Mononuclear cell (primary cell): ENCODE results near the gene EDDM3A. TPM values are rescaled to one million over a fixed set of nuclear protein-coding genes. Genes with fewer than 3 reads are reported as not detected.
"Not testable (repeated sequence)": the region's sequence is repeated elsewhere in the genome, so short reads cannot be mapped to it uniquely, and the experiment has no call there.

Experiments used
- H3K27me3 ChIP-seq: 2 replicates; pipeline ENCODE4 v1.6.0; 2011; ENCODE audit warnings: low read length, control low read depth; ENCODE audit not compliant: insufficient read depth
- H3K4me1 ChIP-seq: 2 replicates; pipeline ENCODE4 v1.5.1; 2011; ENCODE audit warnings: mild to moderate bottlenecking, low read length, control low read depth; ENCODE audit not compliant: insufficient read depth
- H3K4me3 ChIP-seq: 2 replicates; pipeline ENCODE4 v1.5.1; 2011; ENCODE audit warnings: mild to moderate bottlenecking, low read length, moderate library complexity
- H3K9me3 ChIP-seq: 2 replicates; pipeline ENCODE4 v1.5.1; 2011; ENCODE audit warnings: low read depth, mild to moderate bottlenecking, control low read depth, low read length
- total RNA-seq: library from RNA; depleted of rRNA; stranded (reverse); fragments of >200 nt; gene quantifications from one replicate; pipeline ENCODE4 v1.2.3, GENCODE V29; 2012

The EDDM3A gene
- total RNA-seq, 1 donor = not detected

- Histone ChIP-seq H3K27me3 (peaks cover 15% of the 10 kb centered on the region), H3K9me3 (no peaks in the 10 kb centered on the region), H3K4me1 (peaks cover 19% of the 10 kb centered on the region), H3K4me3 (no peak overlapping the region)
Measured at GRCh38 chr14:20722016-20722415, 23.7 kb upstream of the EDDM3A start.

GRCh38 chr14:20723488-20723887 is 22.2 kb upstream of the EDDM3A start:
- Histone ChIP-seq H3K9me3 (no peaks in the 10 kb centered on the region), H3K27me3 (peaks cover 17% of the 10 kb centered on the region), H3K4me3 (no peak overlapping the region), H3K4me1 (peaks cover 16% of the 10 kb centered on the region)

- H3K27me3 ChIP-seq = peaks cover 17% of the 10 kb centered on the region
- H3K4me3 ChIP-seq, H3K9me3 ChIP-seq: not testable (repeated sequence)
- H3K4me1 ChIP-seq = peaks cover 16% of the 10 kb centered on the region
Measured at GRCh38 chr14:20726121-20726520, 19.6 kb upstream of the EDDM3A start.

DNA sequence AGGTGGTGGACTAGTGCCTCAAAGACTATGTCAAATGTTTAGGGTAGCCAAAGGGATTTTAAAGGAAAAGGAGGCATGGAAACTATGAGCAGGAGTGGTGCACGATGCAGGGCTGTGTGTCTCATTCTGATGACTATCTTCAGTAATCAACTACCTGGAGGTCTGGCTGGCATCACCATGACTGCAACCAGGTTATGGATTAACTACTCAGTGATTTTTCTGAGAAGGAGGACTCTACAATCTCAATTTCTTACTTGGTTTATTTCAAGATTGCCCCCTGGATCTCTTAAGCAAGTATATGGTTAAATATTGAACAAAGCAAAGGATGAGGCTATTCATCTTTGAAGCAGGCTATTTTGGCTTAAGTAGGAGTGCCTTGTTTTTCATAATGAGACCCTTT is 19.2 kb upstream of the EDDM3A start:
- Histone ChIP-seq H3K27me3 (peaks cover 17% of the 10 kb centered on the region), H3K4me1 (peaks cover 16% of the 10 kb centered on the region), H3K4me3 (no peak overlapping the region), H3K9me3 (no peaks in the 10 kb centered on the region)

GRCh38 chr14:20730891-20731290 is 14.8 kb upstream of the EDDM3A start:
- Histone ChIP-seq H3K4me3 (no peak overlapping the region), H3K9me3 (no peaks in the 10 kb centered on the region), H3K27me3 (peaks cover 2% of the 10 kb centered on the region), H3K4me1 (peaks cover 19% of the 10 kb centered on the region)

DNA sequence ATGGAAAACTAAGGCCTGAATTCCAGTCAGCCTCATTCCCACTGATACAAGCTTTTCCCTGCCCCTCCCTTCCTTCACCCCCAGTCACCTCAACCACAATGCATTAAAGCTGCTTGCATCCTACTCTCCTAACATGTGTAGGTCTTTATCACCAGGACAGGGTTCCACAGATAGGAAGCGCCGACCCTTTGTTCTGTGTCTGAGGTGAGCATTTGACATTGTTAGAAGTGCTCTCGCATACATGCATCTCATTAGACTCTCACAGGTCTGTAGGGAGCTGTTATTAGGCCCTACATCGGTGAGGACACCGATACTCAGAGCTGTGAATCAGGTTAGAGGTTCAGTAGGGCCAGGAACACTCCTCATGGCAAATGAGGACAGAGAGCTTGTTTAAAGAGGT is 13.2 kb upstream of the EDDM3A start:
- H3K9me3 ChIP-seq = no peaks in the 10 kb centered on the region
- peaks cover 2% of the 10 kb centered on the region for H3K27me3 ChIP-seq
- H3K4me3 ChIP-seq = no peak overlapping the region
- H3K4me1 ChIP-seq = peaks cover 6% of the 10 kb centered on the region

DNA sequence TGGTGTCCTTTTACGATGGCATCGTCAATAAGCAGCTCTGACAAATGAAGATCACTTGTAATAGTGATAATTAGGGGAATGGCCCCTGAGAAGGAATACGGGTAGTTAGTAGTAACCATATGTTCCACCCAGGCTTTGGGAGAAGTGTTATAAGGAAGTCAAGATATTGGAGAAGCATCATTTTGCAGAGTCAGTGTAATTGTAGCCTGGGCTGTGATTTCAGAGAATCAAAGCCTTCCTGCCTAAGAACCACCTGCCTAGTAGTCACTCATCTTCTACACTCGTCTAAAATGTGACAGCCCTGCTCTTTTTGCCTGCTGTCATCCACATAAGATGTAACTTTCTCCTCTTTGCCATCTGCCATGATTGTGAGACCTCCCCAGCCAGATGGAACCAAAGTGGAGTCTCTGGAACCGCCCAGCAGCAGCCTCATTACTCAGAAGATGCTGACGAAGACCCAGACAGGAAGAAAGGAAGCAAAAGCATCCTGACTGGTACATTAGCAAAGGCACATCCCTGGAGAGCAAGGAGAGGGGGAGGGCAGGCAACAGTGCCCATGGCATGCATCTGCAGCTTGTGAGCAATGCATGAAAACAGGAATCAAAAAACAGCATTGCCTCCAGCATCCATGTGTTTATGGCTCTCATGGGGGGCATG is 12.6 kb upstream of the EDDM3A start:
- Histone ChIP-seq H3K9me3 (no peaks in the 10 kb centered on the region), H3K4me1 (peaks cover 6% of the 10 kb centered on the region), H3K27me3 (peaks cover 2% of the 10 kb centered on the region), H3K4me3 (no peak overlapping the region)

DNA sequence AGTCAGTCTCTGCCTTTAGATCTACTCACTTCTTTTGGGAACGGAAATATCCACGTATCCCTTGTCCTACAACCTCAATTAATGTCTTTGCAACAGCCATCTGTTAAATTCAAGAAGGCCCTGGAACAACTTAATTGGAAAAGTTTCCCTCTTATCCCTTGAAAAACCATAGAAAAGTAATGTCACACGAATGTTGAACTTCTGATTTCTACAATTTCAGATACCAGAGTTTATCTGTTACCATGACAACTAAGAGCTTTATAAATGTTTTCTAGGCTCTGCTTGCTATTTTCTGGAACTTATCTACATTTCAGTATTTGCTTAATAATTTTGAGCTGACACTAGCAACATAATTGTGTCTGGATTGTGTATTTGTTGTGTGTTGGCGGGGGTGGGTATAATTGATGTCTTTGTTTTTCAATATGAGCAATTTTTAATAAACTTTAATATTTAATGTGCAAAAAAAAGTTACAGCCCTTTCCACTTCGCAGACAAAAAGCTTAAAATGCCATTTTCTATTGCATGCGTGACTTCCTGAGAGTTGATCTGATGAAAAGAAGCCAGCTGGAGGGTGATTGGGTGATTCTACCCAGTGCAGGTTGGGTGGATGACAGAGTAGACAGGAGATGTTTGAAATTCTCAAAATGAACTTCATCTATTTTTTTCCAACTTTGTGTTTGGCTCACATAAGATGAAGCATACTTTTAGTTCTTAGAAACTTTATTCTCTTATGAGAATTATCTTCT is 11.8 kb upstream of the EDDM3A start:
- Histone ChIP-seq H3K27me3 (no peaks in the 10 kb centered on the region), H3K4me1 (peaks cover 6% of the 10 kb centered on the region), H3K9me3 (no peaks in the 10 kb centered on the region), H3K4me3 (no peak overlapping the region)

GRCh38 chr14:20734430-20734806 is 11.3 kb upstream of the EDDM3A start:
- Histone ChIP-seq H3K4me3 (no peak overlapping the region), H3K4me1 (peaks cover 6% of the 10 kb centered on the region), H3K27me3 (no peaks in the 10 kb centered on the region), H3K9me3 (no peaks in the 10 kb centered on the region)

GRCh38 chr14:20738292-20738691 is 7.4 kb upstream of the EDDM3A start:
- not testable (repeated sequence) for H3K4me1 ChIP-seq, H3K4me3 ChIP-seq, H3K27me3 ChIP-seq, H3K9me3 ChIP-seq

DNA sequence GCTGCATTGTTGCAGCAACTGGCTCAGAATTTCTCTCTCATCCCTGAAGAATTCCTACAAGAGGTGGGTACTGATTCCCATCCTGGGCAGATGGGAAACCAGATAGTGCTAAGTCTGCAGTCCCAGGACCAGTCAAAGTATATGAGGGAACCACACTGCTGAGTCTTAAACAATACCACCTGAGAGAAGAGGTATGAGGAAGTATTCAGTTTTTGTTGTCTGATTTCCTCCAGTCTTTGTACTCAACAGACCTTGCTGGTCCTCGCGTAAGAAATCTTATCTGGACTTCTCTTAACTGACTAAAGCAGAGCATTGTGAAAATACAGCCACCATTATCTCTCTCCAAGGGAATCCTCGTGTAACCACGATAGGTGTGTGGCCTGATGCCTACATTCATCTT is 3.6 kb upstream of the EDDM3A start:
- H3K4me3 ChIP-seq = no peak overlapping the region
- no peaks in the 10 kb centered on the region for H3K27me3 ChIP-seq
- no peaks in the 10 kb centered on the region for H3K9me3 ChIP-seq
- no peaks in the 10 kb centered on the region for H3K4me1 ChIP-seq

DNA sequence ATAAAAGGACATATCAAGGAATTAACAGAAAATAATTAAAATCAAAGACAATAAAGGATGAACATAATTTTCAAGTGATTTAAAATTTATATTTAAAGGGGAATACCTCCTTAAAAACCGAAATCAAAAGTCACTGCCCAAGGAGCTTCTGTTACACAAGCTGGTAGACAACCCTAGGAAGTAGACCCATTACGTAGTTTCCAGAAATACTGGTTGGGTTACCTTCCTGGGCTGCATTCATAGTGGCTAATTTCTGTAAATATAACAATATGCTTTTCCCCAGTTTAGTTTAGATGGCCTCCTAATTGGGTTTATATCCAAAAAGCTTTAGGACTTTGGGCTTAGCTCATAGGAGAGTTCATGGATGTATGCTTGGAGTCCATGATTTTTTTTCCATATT is 2.1 kb upstream of the EDDM3A start:
- Histone ChIP-seq H3K4me3 (no peak overlapping the region), H3K4me1 (no peaks in the 10 kb centered on the region), H3K27me3 (no peaks in the 10 kb centered on the region), H3K9me3 (no peaks in the 10 kb centered on the region)

- Histone ChIP-seq H3K27me3 (no peaks in the 10 kb centered on the region), H3K4me3 (no peak overlapping the region), H3K4me1 (no peaks in the 10 kb centered on the region), H3K9me3 (no peaks in the 10 kb centered on the region)
Measured at GRCh38 chr14:20746566-20746965, 879 bp downstream of the EDDM3A start.

DNA sequence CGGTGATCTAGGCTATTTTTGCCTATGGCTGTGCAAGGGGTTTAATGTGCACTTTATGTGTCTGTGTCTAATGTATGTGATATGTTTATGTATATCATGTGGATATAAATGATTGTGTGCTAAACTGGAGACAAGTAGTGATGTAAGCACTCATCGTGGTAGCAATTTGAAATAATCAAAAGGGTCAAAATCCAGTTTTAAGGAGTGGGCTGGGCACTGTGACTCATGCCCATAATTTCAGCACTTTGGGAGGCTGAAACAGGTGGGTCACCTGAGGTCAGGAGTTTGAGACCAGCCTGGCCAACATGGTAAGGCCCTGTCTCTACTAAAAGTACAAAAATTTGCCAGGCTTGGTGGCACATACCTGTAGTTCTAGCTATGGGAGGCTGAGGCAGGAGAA is 2.8 kb downstream of the EDDM3A start:
- Histone ChIP-seq H3K27me3 (no peaks in the 10 kb centered on the region), H3K4me3 (no peak overlapping the region), H3K4me1 (no peaks in the 10 kb centered on the region), H3K9me3 (peaks cover 10% of the 10 kb centered on the region)

DNA sequence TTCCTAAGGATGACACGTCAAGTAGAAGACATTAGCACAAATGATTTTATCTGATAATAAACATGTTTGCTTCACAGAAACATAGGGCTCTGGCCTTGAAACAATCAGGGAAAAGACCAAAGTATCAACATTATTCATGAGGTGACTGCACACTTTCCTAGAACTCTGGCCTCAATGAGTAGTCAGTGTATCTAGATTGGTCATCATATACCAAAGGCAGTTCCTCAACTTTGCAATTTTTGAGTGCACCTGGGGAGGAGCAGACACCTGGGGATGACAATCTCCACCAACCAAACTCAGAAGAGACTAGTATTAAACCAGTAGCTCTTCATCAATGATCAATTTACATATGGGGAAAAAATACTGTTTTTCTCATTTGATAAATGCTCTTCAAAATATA is 4.5 kb downstream of the EDDM3A start:
- Histone ChIP-seq H3K9me3 (peaks cover 10% of the 10 kb centered on the region), H3K4me3 (no peak overlapping the region), H3K27me3 (no peaks in the 10 kb centered on the region), H3K4me1 (no peaks in the 10 kb centered on the region)

- no peaks in the 10 kb centered on the region for H3K27me3 ChIP-seq
- H3K4me1 ChIP-seq = no peaks in the 10 kb centered on the region
- peaks cover 10% of the 10 kb centered on the region for H3K9me3 ChIP-seq
- H3K4me3 ChIP-seq = no peak overlapping the region
Measured at GRCh38 chr14:20751963-20752562, 6.4 kb downstream of the EDDM3A start.
